SK-N-SH (cell line): ENCODE measurements around the gene COQ5.

ENCODE experiments used
- CTCF ChIP-seq: fragments of 200-600 bp; sonication (generic); IDR thresholded peaks from 2 replicates; pipeline ENCODE4 v1.6.1; 2017; ENCODE audit warnings: antibody characterized with exemption, mild to moderate bottlenecking, moderate library complexity
- EP300 ChIP-seq, 2 experiments: IDR thresholded peaks; 2 replicates each; pipeline versions ENCODE4 v1.4.0 to v1.6.1; 2012; ENCODE audit warnings: borderline replicate concordance in 1 of 2, low read depth in 1 of 2, low read length in 1 of 2
- MAX ChIP-seq: IDR thresholded peaks from 2 replicates; pipeline ENCODE4 v1.4.0; 2012; ENCODE audit warnings: low read depth
- POLR2AphosphoS5 ChIP-seq: IDR thresholded peaks from 2 replicates; pipeline ENCODE4 v1.6.1; 2012; ENCODE audit warnings: low read depth, low read length
- RAD21 ChIP-seq: IDR thresholded peaks from 2 replicates; pipeline ENCODE4 v1.6.1; 2012; ENCODE audit warnings: mild to moderate bottlenecking, low read length
- REST ChIP-seq: IDR thresholded peaks from 2 replicates; pipeline ENCODE4 v1.6.1; 2012; ENCODE audit warnings: mild to moderate bottlenecking, low read depth, low read length, moderate library complexity
- TEAD4 ChIP-seq: IDR thresholded peaks from 2 replicates; pipeline ENCODE4 v1.4.0; 2012; ENCODE audit warnings: mild to moderate bottlenecking, borderline replicate concordance; ENCODE audit not compliant: insufficient read depth

GRCh38 chr12:120554678-120555077 lies 25.7 kb upstream of the COQ5 start:
- TF ChIP-seq CTCF (no peak), EP300 (IDR thresholded peaks at IDR 0.05; ENCODE audit: borderline replicate concordance in 1 of 2, low read depth in 1 of 2, low read length in 1 of 2) (no peak), POLR2AphosphoS5 (no peak), REST (no peak), RAD21 (no peak), MAX (no peak), TEAD4 (no peak)
